K562 (cell line): Measurements from ENCODE around the gene SPATS2. TPM values are rescaled to one million over a fixed set of nuclear protein-coding genes. Genes with fewer than 3 reads are reported as not detected.

Experiments
- ATAC-seq: fragments of 200-7000 bp; cut with Tn5 transposase; 3 replicates; pipeline ENCODE4 v1.9.1; 2020; ENCODE audit warnings: moderate library complexity
- BruUV-seq: library from RNA; stranded (reverse); fragments of 400-500 nt; replicated peaks from 2 replicates; lab custom pipeline; 2021; lab: Mats Ljungman, UMichigan
- CTCF ChIA-PET: fragments of 300-600 bp; formaldehyde crosslinking; extraction: SDS; loops from one replicate; lab custom pipeline; 2021; ENCODE audit warnings: low intra/inter-chr PET ratio; lab: Yijun Ruan, JAX
- POLR2A ChIA-PET: fragments of 300-600, 350-650 bp; sonication (Branson Sonifier 250); formaldehyde crosslinking; extraction: SDS; loops from one replicate; lab custom pipeline; 2021; ENCODE audit warnings: antibody characterized with exemption, inconsistent platforms; lab: Yijun Ruan, JAX
- DNase-seq, 4 experiments: peaks; one replicate each; pipeline versions ENCODE4 v3.0.0 to v3.0.0-alpha.2; 2011 to 2018; ENCODE audit warnings: low spot score in 3 of 4, mixed read lengths in 3 of 4; ENCODE audit errors: extremely low read depth in 1 of 4
- FAIRE-seq: peaks from 2 replicates; lab custom pipeline; 2011; peaks lifted over from hg19 to GRCh38; lab: Jason Lieb, UNC
- H2AFZ ChIP-seq: 2 replicates; pipeline ENCODE4 v1.6.0; 2011; ENCODE audit warnings: low read depth, low read length, control low read depth, inconsistent platforms
- H3K27ac ChIP-seq: fragments of 200-600 bp; 3 replicates; pipeline ENCODE4 v1.8.0; 2011; ENCODE audit warnings: low read depth, mild to moderate bottlenecking, control low read depth, inconsistent platforms, low read length, moderate library complexity, mixed read lengths; ENCODE audit errors: extremely low read depth
- H3K27me3 ChIP-seq, 2 experiments: fragments of 300-600 bp in 1 of 2; 2 replicates in 1 of 2; 3 replicates in 1 of 2; pipeline versions ENCODE4 v1.6.0 to v1.8.0; 2011; ENCODE audit warnings: inconsistent platforms in 2 of 2, low read length in 2 of 2, mild to moderate bottlenecking in 1 of 2, mixed read lengths in 1 of 2, moderate library complexity in 1 of 2; ENCODE audit not compliant: control insufficient read depth in 2 of 2, insufficient read depth in 2 of 2
- H3K36me3 ChIP-seq: fragments of 300-600 bp; 3 replicates; pipeline ENCODE4 v1.8.0; 2011; ENCODE audit warnings: mild to moderate bottlenecking, low read length, inconsistent platforms; ENCODE audit not compliant: control insufficient read depth, insufficient read depth
- H3K4me1 ChIP-seq, 2 experiments: fragments of 200-600 bp in 1 of 2; replicated peaks in 1 of 2; 2 replicates in 1 of 2; 3 replicates in 1 of 2; pipeline versions ENCODE4 v1.5.1 to v1.8.0; 2011; ENCODE audit warnings: inconsistent platforms in 2 of 2, low read length in 2 of 2, mild to moderate bottlenecking in 1 of 2, mixed read lengths in 1 of 2, moderate library complexity in 1 of 2; ENCODE audit not compliant: control insufficient read depth in 2 of 2, insufficient read depth in 2 of 2
- H3K4me2 ChIP-seq: 2 replicates; pipeline ENCODE4 v1.6.1; 2011; ENCODE audit warnings: low read length, control low read depth, inconsistent platforms, mixed read lengths; ENCODE audit not compliant: insufficient read depth
- H3K4me3 ChIP-seq: fragments of 200-600 bp; sonication (generic), shearing (Covaris generic); 2 replicates; pipeline ENCODE4 v1.5.1; 2016; ENCODE audit warnings: control low read depth, inconsistent platforms
- H3K79me2 ChIP-seq: fragments of 200-600 bp; 3 replicates; pipeline ENCODE4 v1.8.0; 2011; ENCODE audit warnings: low read length, inconsistent platforms; ENCODE audit not compliant: control insufficient read depth, insufficient read depth
- H3K9ac ChIP-seq, 2 experiments: 2 replicates each; pipeline versions ENCODE4 v1.6.0 to v1.6.1; 2011; ENCODE audit warnings: low read depth in 2 of 2, low read length in 2 of 2, control low read depth in 1 of 2, inconsistent platforms in 1 of 2, mild to moderate bottlenecking in 1 of 2, mixed read lengths in 1 of 2; ENCODE audit not compliant: insufficient read depth in 1 of 2
- H3K9me1 ChIP-seq: one replicate; pipeline ENCODE4 v1.6.0; 2011; ENCODE audit warnings: inconsistent platforms, mild to moderate bottlenecking, low read length, moderate library complexity; ENCODE audit not compliant: control insufficient read depth, insufficient read depth
- H3K9me3 ChIP-seq: replicated peaks from 2 replicates; pipeline ENCODE4 v1.5.1; 2011; ENCODE audit warnings: low read depth, low read length, inconsistent platforms; ENCODE audit not compliant: control insufficient read depth, insufficient read depth
- H4K20me1 ChIP-seq: replicated peaks from 2 replicates; pipeline ENCODE4 v1.6.1; 2011; ENCODE audit warnings: low read length, inconsistent platforms, mixed read lengths; ENCODE audit not compliant: control insufficient read depth, insufficient read depth
- CBX5 ChIP-seq: IDR thresholded peaks from 2 replicates; pipeline ENCODE4 v1.6.1; 2014; ENCODE audit warnings: low read depth, borderline replicate concordance
- CREB1 ChIP-seq, 2 experiments: sonication (generic) in 1 of 2; formaldehyde crosslinking in 1 of 2; IDR thresholded peaks; 2 replicates each; pipeline versions ENCODE4 v1.6.1 to v1.8.0; 2012 to 2022; ENCODE audit warnings: inconsistent platforms in 1 of 2, mild to moderate bottlenecking in 1 of 2, missing genetic modification reagents in 1 of 2, moderate library complexity in 1 of 2
- FOXJ3 ChIP-seq: sonication (generic); formaldehyde crosslinking; IDR thresholded peaks from 2 replicates; pipeline ENCODE4 v1.4.0; 2020; ENCODE audit warnings: mild to moderate bottlenecking, missing genetic modification reagents
- GTF2B ChIP-seq: IDR thresholded peaks from 2 replicates; pipeline ENCODE4 v1.6.1; 2011; ENCODE audit not compliant: insufficient read length; ENCODE audit errors: extremely low read depth
- MEF2A ChIP-seq: IDR thresholded peaks from 2 replicates; pipeline ENCODE4 v1.6.1; 2011; ENCODE audit warnings: low read depth, mild to moderate bottlenecking, low read length, moderate library complexity; ENCODE audit not compliant: control insufficient read depth
- XRCC3 ChIP-seq: fragments of 450-650 bp; IDR thresholded peaks from 2 replicates; pipeline ENCODE4 v1.6.1; 2017; ENCODE audit warnings: mild to moderate bottlenecking, moderate library complexity
- ZFP91 ChIP-seq: sonication (generic); formaldehyde crosslinking; IDR thresholded peaks from 2 replicates; pipeline ENCODE4 v1.8.0; 2022; ENCODE audit warnings: mild to moderate bottlenecking, missing genetic modification reagents
- ZNF12 ChIP-seq: sonication (generic); formaldehyde crosslinking; IDR thresholded peaks from 2 replicates; pipeline ENCODE4 v1.4.0; 2020; ENCODE audit warnings: mild to moderate bottlenecking, missing genetic modification reagents
- ZNF184 ChIP-seq: sonication (generic); formaldehyde crosslinking; IDR thresholded peaks from 2 replicates; pipeline ENCODE4 v1.5.0; 2020; ENCODE audit warnings: missing genetic modification reagents
- ZNF717 ChIP-seq: fragments of 250-450 bp; sonication (Bioruptor Pico); IDR thresholded peaks from 2 replicates; pipeline ENCODE4 v1.5.0; 2021
- WGBS: fragments of 100-300 bp; shearing (Covaris generic); methylation state at CpG from one replicate; pipeline ENCODE4 v1.1.6; 2016; ENCODE audit warnings: low coverage, mixed read lengths; ENCODE audit not compliant: insufficient coverage; ENCODE audit errors: missing lambda C conversion rate; 5-methylcytosine and 5-hydroxymethylcytosine counted together
- in situ Hi-C: fragments of 300-500 bp; cut with MboI; formaldehyde crosslinking; loops from 4 replicates; pipeline ENCODE4 v1.15.0; 2018; ENCODE audit warnings: inconsistent platforms, mixed read lengths
- intact Hi-C: fragments of 100-400 bp; cut with micrococcal nuclease; formaldehyde crosslinking; loops from 2 replicates; pipeline ENCODE4 v1.14.2; 2022
- polyA plus RNA-seq, 8 experiments: library from polyadenylated mRNA; depleted of rRNA in 4 of 8; stranded (reverse) in 5 of 8; unstranded in 3 of 8; fragments of >200 nt; fragmentation: Nextera tagmentation in 2 of 8; fragmentation: Illumina TruSeq in 1 of 8; extraction: Ambion mirVana in 2 of 8; extraction: Trizol in 1 of 8; gene quantifications; 2 replicates each; pipeline versions ENCODE4 v1.2.1 to v1.2.3, GENCODE V29; 2011 to 2014; ENCODE audit warnings: inconsistent platforms in 1 of 8, missing spikeins in 1 of 8
- total RNA-seq, 7 experiments: library from RNA; depleted of rRNA in 6 of 7; stranded (reverse); fragments of >200 nt in 6 of 7; fragmentation: Illumina TruSeq in 2 of 7; extraction: Trizol in 2 of 7; gene quantifications; 2 replicates each; pipeline versions ENCODE4 v1.2.1 to v1.2.3, GENCODE V29; 2011 to 2021; ENCODE audit warnings: low replicate concordance in 1 of 7

SPATS2 gene
- total and polyA plus RNA-seq, 9 of the 15 experiments (the other 6 are each of a cell fraction or from before 2014, with no cell fraction given): 5.4 to 48.2 (median 17.5) TPM

- CTCF ChIA-PET: interaction anchor here (0.7 kb wide), 1 partner anchor 45 kb away, joined by 3 read pairs; no protein-coding TSS in a partner anchor
- intact Hi-C loops: no loop called here
- 89% methylated on average over 15 of the region's 17 CpGs for WGBS
- no peak overlapping the region for H3K4me3 ChIP-seq
- no peaks in the 10 kb centered on the region for H3K79me2 ChIP-seq
- no peaks in the 10 kb centered on the region for H3K9me3 ChIP-seq
- in situ Hi-C loops: no loop called here
- peaks cover 72% of the 10 kb centered on the region; the same call in 2 of the 3 replicates for H3K36me3 ChIP-seq
- ATAC-seq (no peak), FAIRE-seq (no peak), DNase-seq (no peak)
- no peaks in the 10 kb centered on the region for H4K20me1 ChIP-seq
- BruUV-seq: no TSS peak
- H3K9ac ChIP-seq: no peak overlapping the region
- H3K27me3 ChIP-seq: no peaks in the 10 kb centered on the region; a peak in 1 of 5 replicates
- H2AFZ ChIP-seq: no peak overlapping the region
- H3K27ac ChIP-seq: no peak overlapping the region
- peaks cover 0 to 18% of the 10 kb centered on the region in 2 experiments; a peak in 1 of 5 replicates for H3K4me1 ChIP-seq
- H3K4me2 ChIP-seq: no peak overlapping the region
- TF ChIP-seq ZFP91 (CRISPR knock-in tag): no peak
- no peak for TF ChIP-seq CREB1 (IDR thresholded peaks at IDR 0.05)
- TF ChIP-seq CREB1 (CRISPR knock-in tag; IDR thresholded peaks at IDR 0.05): no peak
- TF ChIP-seq FOXJ3 (CRISPR knock-in tag): no peak
- no peak for TF ChIP-seq ZNF184 (CRISPR knock-in tag)
- no peak for TF ChIP-seq CBX5
- TF ChIP-seq ZNF717: no peak
- no peak for TF ChIP-seq ZNF12 (CRISPR knock-in tag)
- no peak for TF ChIP-seq MEF2A
- no peak for TF ChIP-seq GTF2B
- no peak for TF ChIP-seq XRCC3
- TF ChIP-seq, all 486 proteins: peak for 0
- no peaks in the 10 kb centered on the region for H3K9me1 ChIP-seq
- POLR2A ChIA-PET: interaction anchor here (1.4 to 2.1 kb wide), 3 partner anchors 8 to 145 kb away, joined by 4 to 8 read pairs (median 6); partner anchors contain the start of gene MCRS1
Observed at GRCh38 chr12:49559011-49559675, 191.9 kb downstream of the SPATS2 start.
